Tibial nerve (tissue), 4 donors: ENCODE data around the gene CD55. TPM values are rescaled to one million over a fixed set of nuclear protein-coding genes. Genes with fewer than 3 reads are reported as not detected.

Experiments
- DNase-seq, 2 donors: peaks; one replicate each; pipeline ENCODE4 v3.0.0-alpha.2; 2019; ENCODE audit warnings: low spot score in 2 of 2
- H3K27ac ChIP-seq, 4 donors: fragments of 200-600 bp; sonication (generic) in 3 of 4; one replicate each; pipeline ENCODE4 v1.5.1; 2017 to 2019; ENCODE audit warnings: mild to moderate bottlenecking in 1 of 4
- H3K27me3 ChIP-seq, 2 donors: fragments of 200-600 bp; sonication (generic) in 1 of 2; one replicate each; pipeline versions ENCODE4 v1.5.1 to v1.6.0; 2017 to 2019
- H3K36me3 ChIP-seq, 3 donors: fragments of 200-600 bp; sonication (generic); one replicate each; pipeline ENCODE4 v1.5.1; 2018 to 2019
- H3K4me1 ChIP-seq, 4 donors: fragments of 200-600 bp; sonication (generic) in 3 of 4; one replicate each; pipeline ENCODE4 v1.5.1; 2017 to 2019
- H3K4me3 ChIP-seq, 4 donors: fragments of 200-600 bp; sonication (generic) in 3 of 4; one replicate each; pipeline ENCODE4 v1.5.1; 2017 to 2019; ENCODE audit warnings: mild to moderate bottlenecking in 1 of 4, moderate library complexity in 1 of 4
- H3K9me3 ChIP-seq, 4 donors: fragments of 200-600 bp; sonication (generic) in 3 of 4; one replicate each; pipeline ENCODE4 v1.5.1; 2017 to 2019
- EP300 ChIP-seq, 2 donors: sonication (generic); formaldehyde crosslinking; IDR thresholded peaks; one replicate each; pipeline ENCODE4 v1.6.1; 2017; ENCODE audit warnings: antibody characterized with exemption in 2 of 2, mild to moderate bottlenecking in 1 of 2
- POLR2A ChIP-seq, 2 donors: fragments of 450-650 bp; IDR thresholded peaks; one replicate each; pipeline ENCODE4 v1.6.1; 2017; ENCODE audit warnings: antibody characterized with exemption in 2 of 2, mild to moderate bottlenecking in 2 of 2, moderate library complexity in 2 of 2
- WGBS, 2 donors: methylation state at CpG; one replicate each; pipeline ENCODE4 v1.1.5; 2018; 5-methylcytosine and 5-hydroxymethylcytosine counted together
- total RNA-seq, 4 donors: library from RNA; depleted of rRNA; stranded (reverse); fragments of >200 nt; gene quantifications; one replicate each; pipeline ENCODE4 v1.1.0, GENCODE V29; 2016
- TF ChIP-seq, protein P1 (sequence below), 5 experiments: fragments of 200-600 bp in 3 of 5; fragments of 450-650 bp in 2 of 5; sonication (generic) in 3 of 5; IDR thresholded peaks; one replicate each; pipeline ENCODE4 v1.5.1; 2016 to 2019; ENCODE audit warnings: antibody characterized with exemption in 5 of 5, mild to moderate bottlenecking in 3 of 5, moderate library complexity in 2 of 5

Gene CD55
- total RNA-seq, 4 donors from 2014 or later: 60.8 to 94.2 (median 89.6) TPM

DNA sequence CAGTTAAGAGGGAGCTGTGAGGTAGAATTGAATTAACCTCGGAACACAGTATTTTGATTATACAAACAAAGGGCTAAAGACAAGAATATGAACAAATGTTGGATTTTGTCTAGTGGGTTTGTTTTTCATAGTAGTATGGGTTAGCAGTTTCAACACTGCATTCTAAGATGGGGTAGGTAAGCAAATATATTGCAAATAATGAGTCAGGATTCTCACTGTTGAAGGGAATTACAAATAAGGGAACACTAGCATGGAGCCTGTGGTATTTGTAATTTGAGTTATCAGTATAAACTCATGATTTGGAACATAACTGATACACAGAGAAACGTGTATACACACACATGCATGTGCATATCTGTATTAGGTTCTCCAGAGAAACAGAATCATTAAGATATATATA lies 44.5 kb downstream of the CD55 start:
- Histone ChIP-seq H3K27me3 (no peaks in the 10 kb centered on the region), H3K4me3 (no peak overlapping the region), H3K4me1 (no peaks in the 10 kb centered on the region), H3K9me3 (no peaks in the 10 kb centered on the region), H3K27ac (no peak overlapping the region), H3K36me3 (peaks cover 0 to 49% (median 0%) of the 10 kb centered on the region in 3 donors)
- WGBS, 2 donors: 93 to 95% methylated on average over 2 of the region's 2 CpGs
- TF ChIP-seq, protein P1, sequence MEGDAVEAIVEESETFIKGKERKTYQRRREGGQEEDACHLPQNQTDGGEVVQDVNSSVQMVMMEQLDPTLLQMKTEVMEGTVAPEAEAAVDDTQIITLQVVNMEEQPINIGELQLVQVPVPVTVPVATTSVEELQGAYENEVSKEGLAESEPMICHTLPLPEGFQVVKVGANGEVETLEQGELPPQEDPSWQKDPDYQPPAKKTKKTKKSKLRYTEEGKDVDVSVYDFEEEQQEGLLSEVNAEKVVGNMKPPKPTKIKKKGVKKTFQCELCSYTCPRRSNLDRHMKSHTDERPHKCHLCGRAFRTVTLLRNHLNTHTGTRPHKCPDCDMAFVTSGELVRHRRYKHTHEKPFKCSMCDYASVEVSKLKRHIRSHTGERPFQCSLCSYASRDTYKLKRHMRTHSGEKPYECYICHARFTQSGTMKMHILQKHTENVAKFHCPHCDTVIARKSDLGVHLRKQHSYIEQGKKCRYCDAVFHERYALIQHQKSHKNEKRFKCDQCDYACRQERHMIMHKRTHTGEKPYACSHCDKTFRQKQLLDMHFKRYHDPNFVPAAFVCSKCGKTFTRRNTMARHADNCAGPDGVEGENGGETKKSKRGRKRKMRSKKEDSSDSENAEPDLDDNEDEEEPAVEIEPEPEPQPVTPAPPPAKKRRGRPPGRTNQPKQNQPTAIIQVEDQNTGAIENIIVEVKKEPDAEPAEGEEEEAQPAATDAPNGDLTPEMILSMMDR (IDR thresholded peaks at IDR 0.05): no peak
- TF ChIP-seq POLR2A (IDR thresholded peaks at IDR 0.05): no peak
- TF ChIP-seq EP300 (IDR thresholded peaks at IDR 0.05): no peak
- DNase-seq: no peak

DNA sequence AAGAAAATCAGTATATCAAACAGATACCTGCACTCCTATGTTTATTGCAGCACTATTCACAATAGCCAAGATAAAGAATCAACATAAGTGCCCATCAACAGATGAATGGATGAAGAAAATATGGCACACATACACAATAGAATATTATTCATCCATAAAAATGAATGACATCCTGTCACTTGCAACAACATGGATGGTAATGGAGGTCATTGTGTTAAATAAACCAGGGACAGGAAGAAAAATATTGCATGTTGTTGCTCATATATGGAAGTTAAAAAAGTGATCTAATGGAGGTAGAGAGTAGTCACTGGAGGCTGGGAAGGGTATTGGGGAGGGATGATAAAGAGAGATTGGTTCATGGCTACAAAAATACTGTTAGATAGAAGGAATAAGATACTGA lies 67.2 kb downstream of the CD55 start:
- Histone ChIP-seq H3K9me3 (peaks cover 0 to 13% (median 1%) of the 10 kb centered on the region in 4 donors), H3K27me3 (no peaks in the 10 kb centered on the region)
- no peak for DNase-seq

DNA sequence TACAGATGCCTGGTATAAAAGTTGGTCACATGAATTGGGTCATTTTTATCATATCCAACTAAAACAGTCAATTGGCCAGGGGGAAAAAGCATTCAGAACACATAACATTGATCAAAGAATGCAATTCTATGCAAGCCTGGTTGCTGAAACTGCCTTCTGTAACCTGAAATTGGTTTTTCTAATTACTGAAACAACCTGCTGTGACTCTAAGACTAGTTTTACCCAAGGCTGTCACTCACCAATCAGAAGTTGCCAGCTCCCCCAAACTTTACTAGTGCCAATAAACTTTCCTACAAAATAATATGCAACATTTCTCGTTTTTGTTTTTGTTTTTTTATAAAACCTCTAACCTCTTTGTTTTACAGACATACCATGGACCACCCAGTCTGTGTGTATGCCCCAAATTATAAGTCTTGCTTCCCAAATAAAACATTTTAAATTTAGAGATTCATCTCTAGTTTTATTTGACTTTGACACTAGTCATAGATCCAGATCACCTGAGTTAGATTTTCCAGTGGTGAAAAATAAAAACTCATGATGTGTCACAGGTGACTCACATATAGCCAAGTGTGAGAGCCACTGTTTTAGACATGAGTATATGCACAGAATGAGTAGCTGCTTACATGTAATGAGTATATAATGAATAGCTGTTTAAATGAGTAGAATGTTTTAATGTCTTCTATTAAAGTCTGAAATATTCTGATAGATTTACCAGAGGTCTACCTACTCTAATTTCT lies 68.4 kb downstream of the CD55 start:
- no peak overlapping the region for H3K27ac ChIP-seq
- TF ChIP-seq POLR2A (IDR thresholded peaks at IDR 0.05) (no peak), EP300 (IDR thresholded peaks at IDR 0.05) (no peak)
- TF ChIP-seq, protein P1 (IDR thresholded peaks at IDR 0.05): no peak
- peaks cover 0 to 13% (median 1%) of the 10 kb centered on the region in 4 donors for H3K9me3 ChIP-seq
- 45 to 61% methylated on average over 1 of the region's 1 CpG for WGBS, 2 donors
- H3K27me3 ChIP-seq: no peaks in the 10 kb centered on the region
- no peak for DNase-seq
- peaks cover 0 to 6% (median 0%) of the 10 kb centered on the region in 4 donors for H3K4me1 ChIP-seq
- H3K36me3 ChIP-seq: no peaks in the 10 kb centered on the region
- no peak overlapping the region for H3K4me3 ChIP-seq

More for the DNA sequence above, 67.2 kb downstream of the CD55 start:
- Histone ChIP-seq H3K4me1 (peaks cover 0 to 4% (median 0%) of the 10 kb centered on the region in 4 donors), H3K4me3 (no peak overlapping the region), H3K27ac (no peak overlapping the region), H3K36me3 (no peaks in the 10 kb centered on the region)
- no peak for TF ChIP-seq POLR2A (IDR thresholded peaks at IDR 0.05)

DNA sequence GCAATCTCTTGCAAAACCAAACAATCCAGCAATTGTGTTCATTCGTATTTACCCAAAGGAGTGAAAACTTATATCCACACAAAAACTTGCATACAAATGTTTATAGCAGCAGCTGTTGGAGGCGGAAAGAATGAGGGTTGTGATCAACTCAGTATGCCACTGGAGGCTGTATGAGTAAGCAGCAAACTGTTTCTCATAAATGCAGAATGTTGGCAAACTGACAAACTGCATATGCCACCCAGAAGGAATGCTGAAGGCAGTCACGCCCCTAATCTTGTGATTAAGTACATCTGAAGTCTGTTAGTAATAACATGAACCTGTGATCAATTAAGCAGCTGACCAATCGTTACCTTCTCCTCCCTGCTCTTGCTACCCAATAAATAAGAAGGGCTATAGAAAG lies 72.1 kb downstream of the CD55 start:
- no peak for TF ChIP-seq POLR2A (IDR thresholded peaks at IDR 0.05)
- TF ChIP-seq EP300 (IDR thresholded peaks at IDR 0.05): peak in 1 of 2 donors; percentile 67
- H3K27me3 ChIP-seq: no peaks in the 10 kb centered on the region
- H3K4me1 ChIP-seq: peaks cover 0 to 6% (median 0%) of the 10 kb centered on the region in 4 donors
- peak overlapping the region in 3 of 4 donors; percentile 9 to 76 (median 57) for H3K27ac ChIP-seq
- WGBS, 2 donors: 13 to 14% methylated on average over 4 of the region's 4 CpGs
- H3K9me3 ChIP-seq: no peaks in the 10 kb centered on the region
- no peak for DNase-seq
- H3K4me3 ChIP-seq: no peak overlapping the region
- no peaks in the 10 kb centered on the region for H3K36me3 ChIP-seq

DNA sequence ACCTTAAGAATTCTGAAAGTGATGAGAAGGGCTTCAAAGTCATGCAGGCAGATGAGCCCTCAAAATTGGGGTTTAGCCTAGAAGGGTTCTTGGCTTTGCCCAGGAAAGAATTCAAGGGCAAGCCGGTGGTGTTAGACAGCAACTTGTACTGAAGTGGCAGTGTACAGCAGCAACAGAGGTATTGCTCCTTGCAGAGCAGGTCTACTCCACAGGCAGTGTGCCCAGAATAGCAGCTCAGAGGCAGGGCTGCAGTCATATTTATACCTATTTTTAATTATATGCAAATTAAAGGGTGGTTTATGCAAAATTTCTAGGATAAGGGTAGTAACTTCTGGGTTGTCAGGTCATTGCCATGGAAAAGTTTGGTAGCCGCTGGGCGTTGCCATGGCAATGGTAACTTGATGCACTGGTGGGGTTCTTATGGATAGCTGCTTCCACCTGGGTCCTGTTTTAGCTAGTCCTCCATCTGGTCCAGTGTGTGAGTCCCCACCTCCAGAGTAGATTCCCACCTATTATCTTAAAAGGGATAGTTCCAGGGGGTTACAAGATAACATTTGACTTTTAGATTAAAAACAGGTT lies 74.8 kb downstream of the CD55 start:
- WGBS, 2 donors: 63 to 98% methylated on average over 3 of the region's 3 CpGs
- no peak for DNase-seq
- TF ChIP-seq POLR2A (IDR thresholded peaks at IDR 0.05): no peak
- no peak for TF ChIP-seq EP300 (IDR thresholded peaks at IDR 0.05)
- TF ChIP-seq, protein P1 (IDR thresholded peaks at IDR 0.05): no peak
- Histone ChIP-seq H3K4me3 (no peak overlapping the region), H3K36me3 (no peaks in the 10 kb centered on the region), H3K9me3 (no peaks in the 10 kb centered on the region), H3K27ac (no peak overlapping the region), H3K27me3 (no peaks in the 10 kb centered on the region), H3K4me1 (peaks cover 0 to 6% (median 0%) of the 10 kb centered on the region in 4 donors)

DNA sequence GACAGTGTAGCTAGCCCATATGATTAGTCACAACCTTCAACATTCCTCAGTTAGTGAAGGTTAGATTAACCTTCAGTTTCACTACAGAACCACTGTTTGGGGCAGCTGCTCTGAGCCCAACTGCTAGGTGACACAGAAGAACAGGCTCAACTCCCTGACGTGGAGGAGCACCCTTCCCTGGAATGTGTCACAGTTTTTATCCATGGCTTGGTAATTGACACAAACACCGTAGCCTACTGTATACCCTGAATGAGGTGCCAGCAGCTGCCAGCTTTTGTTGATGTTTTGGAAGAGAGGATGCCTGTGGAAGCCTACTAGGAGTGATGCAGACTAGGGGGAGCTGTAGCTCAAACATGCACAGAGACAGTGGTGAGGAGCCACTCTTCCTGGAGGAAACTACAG lies 76.0 kb downstream of the CD55 start:
- DNase-seq: no peak
- peaks cover 0 to 8% (median 0%) of the 10 kb centered on the region in 4 donors for H3K4me1 ChIP-seq
- H3K9me3 ChIP-seq: no peaks in the 10 kb centered on the region
- H3K4me3 ChIP-seq: no peak overlapping the region
- H3K36me3 ChIP-seq: no peaks in the 10 kb centered on the region
- TF ChIP-seq, protein P1 (IDR thresholded peaks at IDR 0.05): no peak
- no peaks in the 10 kb centered on the region for H3K27me3 ChIP-seq
- WGBS, 2 donors: 66 to 73% methylated on average over 2 of the region's 2 CpGs
- H3K27ac ChIP-seq: no peak overlapping the region
